H9 (cell line): ENCODE results near the gene FOXD2. TPM values are rescaled to one million over a fixed set of nuclear protein-coding genes. Genes with fewer than 3 reads are reported as not detected.

Experiments used
- DNase-seq: peaks from one replicate; pipeline ENCODE4 v3.0.0-alpha.2; 2017
- H2AFZ ChIP-seq: one replicate; pipeline ENCODE4 v1.6.1; 2013; ENCODE audit warnings: mild to moderate bottlenecking, low read length, control low read depth, moderate library complexity
- H2AK5ac ChIP-seq: 2 replicates; pipeline ENCODE4 v1.6.1; 2013; ENCODE audit warnings: low read length, control low read depth, mixed read lengths; ENCODE audit not compliant: insufficient read length
- H2BK120ac ChIP-seq: one replicate; pipeline ENCODE4 v1.6.1; 2013; ENCODE audit warnings: low read depth, mild to moderate bottlenecking, low read length, control low read depth, inconsistent platforms; ENCODE audit not compliant: poor library complexity, severe bottlenecking
- H2BK12ac ChIP-seq: 2 replicates; pipeline ENCODE4 v1.6.1; 2013; ENCODE audit warnings: low read length, control low read depth, mixed read lengths, low read depth; ENCODE audit not compliant: insufficient read length
- H2BK15ac ChIP-seq: 2 replicates; pipeline ENCODE4 v1.6.1; 2013; ENCODE audit warnings: low read depth, low read length, control low read depth
- H2BK20ac ChIP-seq: one replicate; pipeline ENCODE4 v1.6.1; 2013; ENCODE audit warnings: low read depth, mild to moderate bottlenecking, low read length, control low read depth, inconsistent platforms; ENCODE audit not compliant: poor library complexity, severe bottlenecking
- H2BK5ac ChIP-seq: 2 replicates; pipeline ENCODE4 v1.6.1; 2013; ENCODE audit warnings: low read length, control low read depth, mixed read lengths; ENCODE audit not compliant: insufficient read length
- H3K14ac ChIP-seq: 2 replicates; pipeline ENCODE4 v1.6.1; 2013; ENCODE audit warnings: low read length, control low read depth; ENCODE audit not compliant: insufficient read depth
- H3K18ac ChIP-seq: 2 replicates; pipeline ENCODE4 v1.6.1; 2013; ENCODE audit warnings: low read depth, mild to moderate bottlenecking, mixed read lengths, low read length, control low read depth; ENCODE audit not compliant: insufficient read length
- H3K23ac ChIP-seq: 2 replicates; pipeline ENCODE4 v1.6.1; 2013; ENCODE audit warnings: low read length, control low read depth, mixed read lengths, low read depth; ENCODE audit not compliant: insufficient read length
- H3K23me2 ChIP-seq: 2 replicates; pipeline ENCODE4 v1.6.1; 2013; ENCODE audit warnings: low read depth, mild to moderate bottlenecking, mixed read lengths, low read length, control low read depth; ENCODE audit not compliant: insufficient read length, poor library complexity, severe bottlenecking
- H3K27ac ChIP-seq: 2 replicates; pipeline ENCODE4 v1.5.1; 2013; ENCODE audit warnings: low read length, control low read depth, mixed read lengths, low read depth; ENCODE audit not compliant: insufficient read length
- H3K27me3 ChIP-seq: 2 replicates; pipeline ENCODE4 v1.6.1; 2013; ENCODE audit warnings: low read length, control low read depth, inconsistent platforms; ENCODE audit not compliant: insufficient read depth
- H3K4ac ChIP-seq: 2 replicates; pipeline ENCODE4 v1.6.1; 2013; ENCODE audit warnings: low read depth, mild to moderate bottlenecking, control low read depth, inconsistent platforms, low read length, moderate library complexity
- H3K4me1 ChIP-seq: 2 replicates; pipeline ENCODE4 v1.6.1; 2013; ENCODE audit warnings: low read length, control low read depth, inconsistent platforms; ENCODE audit not compliant: insufficient read depth
- H3K4me2 ChIP-seq: 2 replicates; pipeline ENCODE4 v1.6.1; 2013; ENCODE audit warnings: low read length, control low read depth, mixed read lengths; ENCODE audit not compliant: insufficient read length, insufficient read depth
- H3K56ac ChIP-seq: 2 replicates; pipeline ENCODE4 v1.6.1; 2013; ENCODE audit warnings: low read depth, mild to moderate bottlenecking, mixed read lengths, low read length, control low read depth; ENCODE audit not compliant: insufficient read length
- H3K79me1 ChIP-seq: 2 replicates; pipeline ENCODE4 v1.6.1; 2013; ENCODE audit warnings: low read depth, mild to moderate bottlenecking, moderate library complexity, low read length, control low read depth, inconsistent platforms; ENCODE audit not compliant: insufficient read depth, poor library complexity, severe bottlenecking
- H3K79me2 ChIP-seq: 2 replicates; pipeline ENCODE4 v1.6.1; 2013; ENCODE audit warnings: low read length, control low read depth, inconsistent platforms; ENCODE audit not compliant: insufficient read depth
- H3K9ac ChIP-seq: 2 replicates; pipeline ENCODE4 v1.6.1; 2013; ENCODE audit warnings: low read length, control low read depth, mixed read lengths; ENCODE audit not compliant: insufficient read length; ENCODE audit errors: extremely low read depth
- H3K9me3 ChIP-seq: one replicate; pipeline ENCODE4 v1.6.1; 2013; ENCODE audit warnings: low read depth, low read length, inconsistent platforms; ENCODE audit not compliant: control insufficient read depth
- H3T11ph ChIP-seq: one replicate; pipeline ENCODE4 v1.6.1; 2013; ENCODE audit warnings: mild to moderate bottlenecking, low read length, control low read depth, inconsistent platforms
- H4K20me1 ChIP-seq: one replicate; pipeline ENCODE4 v1.6.1; 2013; ENCODE audit not compliant: control insufficient read depth, insufficient read length, insufficient read depth
- H4K5ac ChIP-seq: 2 replicates; pipeline ENCODE4 v1.6.1; 2013; ENCODE audit warnings: low read depth, mild to moderate bottlenecking, mixed read lengths, low read length, control low read depth; ENCODE audit not compliant: insufficient read length
- H4K8ac ChIP-seq: replicated peaks from 2 replicates; pipeline ENCODE4 v1.6.1; 2013; ENCODE audit warnings: low read length, control low read depth, mixed read lengths, low read depth; ENCODE audit not compliant: insufficient read length
- H4K91ac ChIP-seq: 2 replicates; pipeline ENCODE4 v1.6.1; 2013; ENCODE audit warnings: low read depth, mild to moderate bottlenecking, moderate library complexity, mixed read lengths, low read length, control low read depth; ENCODE audit not compliant: insufficient read length
- H3K27ac Mint-ChIP-seq, 3 experiments: 2 replicates in 2 of 3; 3 replicates in 1 of 3; pipeline ENCODE4 v1.8.0; 2020 to 2021; ENCODE audit warnings: mixed read lengths in 3 of 3, mild to moderate bottlenecking in 1 of 3, moderate library complexity in 1 of 3
- H3K27me3 Mint-ChIP-seq: 2 replicates; pipeline ENCODE4 v1.8.0; 2021; ENCODE audit warnings: low read depth, mild to moderate bottlenecking, moderate library complexity, mixed read lengths
- H3K36me3 Mint-ChIP-seq, 3 experiments: 2 replicates in 2 of 3; 3 replicates in 1 of 3; pipeline ENCODE4 v1.8.0; 2020 to 2021; ENCODE audit warnings: low read depth in 3 of 3, mixed read lengths in 3 of 3; ENCODE audit not compliant: insufficient read depth in 1 of 3
- H3K4me1 Mint-ChIP-seq, 2 experiments: 2 replicates each; pipeline ENCODE4 v1.8.0; 2020; ENCODE audit warnings: mixed read lengths in 2 of 2
- H3K4me3 Mint-ChIP-seq, 2 experiments: 2 replicates in 1 of 2; 3 replicates in 1 of 2; pipeline ENCODE4 v1.8.0; 2020 to 2021; ENCODE audit warnings: mild to moderate bottlenecking in 2 of 2, mixed read lengths in 2 of 2, moderate library complexity in 1 of 2
- H3K9me3 Mint-ChIP-seq, 2 experiments: 2 replicates in 1 of 2; 3 replicates in 1 of 2; pipeline ENCODE4 v1.8.0; 2020; ENCODE audit warnings: mild to moderate bottlenecking in 2 of 2, mixed read lengths in 2 of 2, moderate library complexity in 1 of 2
- WGBS: extraction: QIAGEN DNeasy Blood & Tissue Kit; methylation state at CpG from one replicate; pipeline ENCODE4 v1.1.7; 2013; ENCODE audit warnings: missing lambda C conversion rate, low lambda C conversion rate, mixed read lengths; ENCODE audit not compliant: insufficient read length; ENCODE audit errors: extremely low coverage; 5-methylcytosine and 5-hydroxymethylcytosine counted together
- total RNA-seq: library from RNA; stranded (reverse); gene quantifications from 2 replicates; pipeline ENCODE4 v1.2.1, GENCODE V29; 2021
- TF ChIP-seq, protein P1 (sequence below): fragments of 200-600 bp; sonication (generic); conservative IDR thresholded peaks from 3 replicates; pipeline ENCODE4 v1.8.0; 2021; ENCODE audit warnings: antibody characterized with exemption, mild to moderate bottlenecking

The FOXD2 gene
- total RNA-seq, 1 experiment from 2014 or later, result not detected

DNA sequence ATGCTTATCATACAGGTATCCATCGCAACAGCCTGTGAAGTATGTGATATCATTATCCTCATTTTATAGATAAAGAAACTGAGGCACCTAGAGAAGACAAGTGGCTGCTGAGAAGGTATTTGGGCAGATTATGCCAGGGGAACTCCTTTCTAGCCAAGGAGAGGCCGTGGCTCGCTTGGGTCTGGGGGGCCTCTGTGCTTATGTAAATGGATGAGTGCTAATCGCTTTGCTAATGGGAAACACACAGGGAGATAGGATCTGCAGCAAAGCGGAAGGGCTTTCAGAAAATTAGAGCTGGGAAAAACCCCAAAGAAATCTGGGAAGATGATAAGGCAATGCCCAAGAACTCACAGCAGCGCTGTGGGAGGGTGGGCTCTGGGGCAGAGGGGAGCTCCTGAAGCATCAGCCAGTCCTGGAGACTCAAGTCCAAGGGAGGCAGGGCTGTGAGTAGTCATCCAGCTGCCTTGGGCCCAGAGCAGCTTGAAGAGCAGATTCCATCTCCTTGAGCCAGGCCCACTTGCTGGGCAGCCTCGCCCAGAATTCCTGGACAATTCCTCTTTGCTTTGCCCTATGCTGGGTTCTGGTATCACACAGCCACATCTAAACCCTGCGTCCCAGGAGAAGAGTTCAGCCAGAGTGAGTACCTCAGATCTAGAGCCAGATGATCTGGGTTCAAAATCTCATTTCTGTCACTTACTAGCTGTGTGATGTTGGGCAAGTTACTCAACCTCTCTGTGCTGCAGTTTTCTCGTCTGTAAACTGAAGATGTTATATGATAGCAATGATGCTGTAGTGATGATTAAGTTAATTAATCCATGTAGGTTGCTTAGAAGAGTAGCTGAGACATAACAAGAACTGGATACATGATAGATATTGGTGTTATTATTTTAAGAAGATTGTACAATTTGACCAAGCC, 36.7 kb downstream of the FOXD2 start:
- H3K56ac ChIP-seq, result no peak overlapping the region
- no peak overlapping the region for H2BK5ac ChIP-seq
- TF ChIP-seq, protein P1, sequence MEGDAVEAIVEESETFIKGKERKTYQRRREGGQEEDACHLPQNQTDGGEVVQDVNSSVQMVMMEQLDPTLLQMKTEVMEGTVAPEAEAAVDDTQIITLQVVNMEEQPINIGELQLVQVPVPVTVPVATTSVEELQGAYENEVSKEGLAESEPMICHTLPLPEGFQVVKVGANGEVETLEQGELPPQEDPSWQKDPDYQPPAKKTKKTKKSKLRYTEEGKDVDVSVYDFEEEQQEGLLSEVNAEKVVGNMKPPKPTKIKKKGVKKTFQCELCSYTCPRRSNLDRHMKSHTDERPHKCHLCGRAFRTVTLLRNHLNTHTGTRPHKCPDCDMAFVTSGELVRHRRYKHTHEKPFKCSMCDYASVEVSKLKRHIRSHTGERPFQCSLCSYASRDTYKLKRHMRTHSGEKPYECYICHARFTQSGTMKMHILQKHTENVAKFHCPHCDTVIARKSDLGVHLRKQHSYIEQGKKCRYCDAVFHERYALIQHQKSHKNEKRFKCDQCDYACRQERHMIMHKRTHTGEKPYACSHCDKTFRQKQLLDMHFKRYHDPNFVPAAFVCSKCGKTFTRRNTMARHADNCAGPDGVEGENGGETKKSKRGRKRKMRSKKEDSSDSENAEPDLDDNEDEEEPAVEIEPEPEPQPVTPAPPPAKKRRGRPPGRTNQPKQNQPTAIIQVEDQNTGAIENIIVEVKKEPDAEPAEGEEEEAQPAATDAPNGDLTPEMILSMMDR, result no peak
- H3K27me3 ChIP-seq, result no peaks in the 10 kb centered on the region; the same call in 1 of the 2 replicates
- H4K91ac ChIP-seq, result no peak overlapping the region
- H3K9ac ChIP-seq, result no peak overlapping the region
- no peaks in the 10 kb centered on the region for H3K79me2 ChIP-seq
- Mint-ChIP-seq H3K9me3 (peaks cover 1 to 3% of the 10 kb centered on the region in 2 experiments; a peak in 4 of 5 replicates), H3K27ac (0 out of 7 replicates have a peak overlapping the region, but pooled peaks of 1 of the 3 experiments have one; percentile 19), H3K27me3 (peaks cover 49% of the 10 kb centered on the region), H3K4me1 (peaks cover 11 to 26% of the 10 kb centered on the region in 2 experiments), H3K36me3 (peaks cover 0 to 4% (median 0%) of the 10 kb centered on the region in 3 experiments; a peak in 1 of 7 replicates), H3K4me3 (no peak overlapping the region; a peak in 1 of 5 replicates)
- no peak overlapping the region for H2AK5ac ChIP-seq
- H2AFZ ChIP-seq, result no peak overlapping the region
- no peak overlapping the region for H4K5ac ChIP-seq
- no peak overlapping the region for H3K27ac ChIP-seq
- DNase-seq, result no peak
- no peak overlapping the region for H3K4ac ChIP-seq
- H3K79me1 ChIP-seq, result no peaks in the 10 kb centered on the region
- H3T11ph ChIP-seq, result no peak overlapping the region
- no peak overlapping the region for H2BK20ac ChIP-seq
- no peak overlapping the region for H3K4me2 ChIP-seq
- H4K8ac ChIP-seq, result no peak overlapping the region
- H4K20me1 ChIP-seq, result no peaks in the 10 kb centered on the region
- H3K4me1 ChIP-seq, result no peaks in the 10 kb centered on the region
- WGBS, result no CpG with 5 or more reads among the region's 9 CpGs
- no peak overlapping the region for H3K18ac ChIP-seq
- no peak overlapping the region for H2BK12ac ChIP-seq
- no peaks in the 10 kb centered on the region for H3K9me3 ChIP-seq
- H3K23me2 ChIP-seq, result no peaks in the 10 kb centered on the region
- H3K23ac ChIP-seq, result no peak overlapping the region
- no peak overlapping the region for H2BK120ac ChIP-seq
- no peak overlapping the region; the same call in 1 of the 2 replicates for H3K14ac ChIP-seq
- H2BK15ac ChIP-seq, result no peak overlapping the region
